Liver (tissue), 9 donors: Measurements from ENCODE around the gene E2F4. TPM values are rescaled to one million over a fixed set of nuclear protein-coding genes. Genes with fewer than 3 reads are reported as not detected.

Source experiments
- DNase-seq: peaks from one replicate; pipeline ENCODE4 v3.0.0-alpha.2; 2017; ENCODE audit warnings: low spot score
- H3K27ac ChIP-seq, 2 donors: one replicate each; pipeline ENCODE4 v1.7.0; 2013; ENCODE audit warnings: inconsistent platforms in 2 of 2, low read length in 2 of 2, control low read depth in 1 of 2, low read depth in 1 of 2, mild to moderate bottlenecking in 1 of 2
- H3K27me3 ChIP-seq, 4 donors: one replicate each; pipeline versions ENCODE4 v1.6.1 to v1.7.0; 2013; ENCODE audit warnings: low read length in 3 of 4, inconsistent platforms in 1 of 4, mild to moderate bottlenecking in 1 of 4, moderate library complexity in 1 of 4; ENCODE audit not compliant: control insufficient read depth in 4 of 4, insufficient read depth in 4 of 4
- H3K36me3 ChIP-seq, 4 donors: one replicate each; pipeline versions ENCODE4 v1.6.1 to v1.7.0; 2013; ENCODE audit warnings: low read length in 3 of 4, mild to moderate bottlenecking in 3 of 4, low read depth in 1 of 4, moderate library complexity in 1 of 4; ENCODE audit not compliant: control insufficient read depth in 4 of 4, insufficient read depth in 3 of 4
- H3K4me1 ChIP-seq, 4 donors: one replicate each; pipeline versions ENCODE4 v1.6.1 to v1.7.0; 2013; ENCODE audit warnings: low read length in 3 of 4, mild to moderate bottlenecking in 3 of 4, moderate library complexity in 1 of 4; ENCODE audit not compliant: control insufficient read depth in 4 of 4, insufficient read depth in 4 of 4
- H3K4me3 ChIP-seq, 3 donors: one replicate each; pipeline versions ENCODE4 v1.6.1 to v1.7.0; 2013; ENCODE audit warnings: low read length in 3 of 3, control low read depth in 1 of 3, low read depth in 1 of 3, mild to moderate bottlenecking in 1 of 3
- H3K9ac ChIP-seq, 2 donors: one replicate each; pipeline ENCODE4 v1.7.0; 2013; ENCODE audit warnings: low read length in 2 of 2, mild to moderate bottlenecking in 2 of 2, moderate library complexity in 2 of 2, control low read depth in 1 of 2, low read depth in 1 of 2
- H3K9me3 ChIP-seq, 4 donors: one replicate each; pipeline versions ENCODE4 v1.6.1 to v1.7.0; 2013; ENCODE audit warnings: low read length in 3 of 4; ENCODE audit not compliant: control insufficient read depth in 4 of 4
- ATF3 ChIP-seq: IDR thresholded peaks from 2 replicates; pipeline ENCODE4 v1.6.1; 2016; ENCODE audit warnings: antibody characterized with exemption
- CTCF ChIP-seq: fragments of 150-350 bp; IDR thresholded peaks from 2 replicates; pipeline ENCODE4 v1.5.1; 2017; ENCODE audit warnings: improper control_type of control experiment, low read depth, low read length; ENCODE audit not compliant: missing input control
- FOXA2 ChIP-seq: IDR thresholded peaks from 2 replicates; pipeline ENCODE4 v1.6.1; 2016; ENCODE audit warnings: antibody characterized with exemption
- GABPA ChIP-seq, 2 donors: IDR thresholded peaks in 1 of 2; conservative IDR thresholded peaks in 1 of 2; 2 replicates each; pipeline ENCODE4 v1.6.1; 2016; ENCODE audit warnings: antibody characterized with exemption in 2 of 2, mild to moderate bottlenecking in 1 of 2, moderate library complexity in 1 of 2
- HNF4G ChIP-seq: IDR thresholded peaks from 2 replicates; pipeline ENCODE4 v1.6.1; 2016; ENCODE audit warnings: antibody characterized with exemption
- JUND ChIP-seq, 2 donors: IDR thresholded peaks; 2 replicates each; pipeline ENCODE4 v1.6.1; 2016; ENCODE audit warnings: antibody characterized with exemption in 2 of 2
- MAX ChIP-seq: IDR thresholded peaks from 2 replicates; pipeline ENCODE4 v1.6.1; 2016; ENCODE audit warnings: antibody characterized with exemption
- NR2F2 ChIP-seq: IDR thresholded peaks from 2 replicates; pipeline ENCODE4 v1.6.1; 2016; ENCODE audit warnings: antibody characterized with exemption
- REST ChIP-seq: IDR thresholded peaks from 2 replicates; pipeline ENCODE4 v1.6.1; 2016; ENCODE audit warnings: antibody characterized with exemption, mild to moderate bottlenecking
- RXRA ChIP-seq, 2 donors: IDR thresholded peaks; 2 replicates each; pipeline ENCODE4 v1.6.1; 2017 to 2018; ENCODE audit warnings: antibody characterized with exemption in 2 of 2, mild to moderate bottlenecking in 1 of 2
- SP1 ChIP-seq: IDR thresholded peaks from 2 replicates; pipeline ENCODE4 v1.6.1; 2018; ENCODE audit warnings: antibody characterized with exemption, mild to moderate bottlenecking
- TAF1 ChIP-seq: conservative IDR thresholded peaks from 2 replicates; pipeline ENCODE4 v1.6.1; 2016; ENCODE audit warnings: antibody characterized with exemption, mild to moderate bottlenecking
- ZBTB33 ChIP-seq: IDR thresholded peaks from 2 replicates; pipeline ENCODE4 v1.6.1; 2016; ENCODE audit warnings: antibody characterized with exemption
- WGBS: extraction: QIAGEN DNeasy Blood & Tissue Kit; methylation state at CpG from one replicate; pipeline ENCODE4 v1.1.7; 2013; 5-methylcytosine and 5-hydroxymethylcytosine counted together
- polyA plus RNA-seq, 2 donors: library from polyadenylated mRNA; stranded (reverse) in 1 of 2; unstranded in 1 of 2; fragments of 200-250 nt in 1 of 2; fragments of >200 nt in 1 of 2; fragmentation: Nextera tagmentation in 1 of 2; extraction: Ambion mirVana in 1 of 2; gene quantifications; one replicate each; pipeline versions ENCODE4 v1.2.1 to v1.2.3, GENCODE V29; 2013 to 2015
- total RNA-seq, 2 donors: library from RNA; depleted of rRNA; stranded (reverse); fragments of >200 nt; gene quantifications; one replicate each; pipeline ENCODE4 v1.2.3, GENCODE V29; 2014
- donor health status: healthy.
- donor health status: healthy.
- donor health status: healthy.
- donor health status: healthy.
- donor health status: healthy.

The E2F4 gene
- total and polyA plus RNA-seq, 4 donors = 18.1 to 107 (median 30.0) TPM

- H3K4me1 ChIP-seq = peaks cover 0 to 16% (median 6%) of the 10 kb centered on the region in 4 donors
- no peak overlapping the region for H3K4me3 ChIP-seq
- no peaks in the 10 kb centered on the region for H3K9me3 ChIP-seq
- no peak overlapping the region for H3K9ac ChIP-seq
- no peaks in the 10 kb centered on the region for H3K27me3 ChIP-seq
- H3K36me3 ChIP-seq = peaks cover 15 to 55% (median 21%) of the 10 kb centered on the region in 4 donors
- TF ChIP-seq MAX (no peak), SP1 (no peak), RXRA (IDR thresholded peaks at IDR 0.05) (no peak)
- WGBS = 93% methylated on average over 8 of the region's 8 CpGs
- DNase-seq = no peak
- H3K27ac ChIP-seq = no peak overlapping the region
Observed at GRCh38 chr16:67200491-67200890, 8.5 kb downstream of the E2F4 start.

- Histone ChIP-seq H3K36me3 (peaks cover 3 to 43% (median 15%) of the 10 kb centered on the region in 4 donors), H3K4me1 (peaks cover 2 to 19% (median 8%) of the 10 kb centered on the region in 4 donors), H3K4me3 (no peak overlapping the region), H3K9me3 (no peaks in the 10 kb centered on the region), H3K27me3 (no peaks in the 10 kb centered on the region), H3K9ac (no peak overlapping the region), H3K27ac (no peak overlapping the region)
- DNase-seq = no peak
- TF ChIP-seq TAF1 (no peak), JUND (IDR thresholded peaks at IDR 0.05) (no peak), MAX (no peak), FOXA2 (no peak), GABPA (IDR thresholded peaks at IDR 0.05 in 1 of 2, conservative IDR thresholded peaks at IDR 0.05 in 1 of 2) (no peak), ATF3 (no peak), HNF4G (no peak), NR2F2 (no peak), ZBTB33 (no peak), REST (no peak), CTCF (no peak)
- 96% methylated on average over 40 of the region's 40 CpGs for WGBS
Observed at GRCh38 chr16:67201411-67202345, 9.7 kb downstream of the E2F4 start.
